Panc1 (cell line): ENCODE measurements around the gene CTNND2. TPM values are rescaled to one million over a fixed set of nuclear protein-coding genes. Genes with fewer than 3 reads are reported as not detected.

Source experiments
- ATAC-seq: fragments of 200-7000 bp; cut with Tn5 transposase; 2 replicates; pipeline ENCODE4 v1.9.1; 2020; ENCODE audit warnings: mild to moderate bottlenecking, moderate library complexity
- BruUV-seq: library from RNA; stranded (reverse); fragments of 400-500 nt; replicated peaks from 2 replicates; lab custom pipeline; 2021; lab: Mats Ljungman, UMichigan
- CTCF ChIA-PET: fragments of 300-600 bp; sonication (Branson Sonifier 250); formaldehyde crosslinking; loops from one replicate; lab custom pipeline; 2022; ENCODE audit warnings: antibody characterized with exemption; lab: Charles Lee
- POLR2A ChIA-PET: fragments of 300-600 bp; sonication (Branson Sonifier 250); formaldehyde crosslinking; loops from one replicate; lab custom pipeline; 2022; ENCODE audit warnings: antibody characterized with exemption; lab: Charles Lee
- DNase-seq: peaks from one replicate; pipeline ENCODE4 v3.0.0-alpha.2; 2010; ENCODE audit warnings: low read depth, low spot score
- H3K27ac ChIP-seq: 2 replicates; pipeline ENCODE4 v1.5.1; 2011; ENCODE audit warnings: mild to moderate bottlenecking, low read length, inconsistent platforms
- H3K27me3 ChIP-seq: fragments of 200-500 bp; sonication (Bioruptor generic); 2 replicates; pipeline ENCODE4 v1.6.0; 2014; ENCODE audit warnings: low read length, inconsistent platforms; ENCODE audit not compliant: control insufficient read depth, insufficient read depth
- H3K36me3 ChIP-seq: fragments of 200-500 bp; sonication (Bioruptor generic); 2 replicates; pipeline ENCODE4 v1.5.1; 2014; ENCODE audit warnings: inconsistent platforms, mild to moderate bottlenecking, low read length, moderate library complexity; ENCODE audit not compliant: control insufficient read depth, insufficient read depth
- H3K4me1 ChIP-seq: 2 replicates; pipeline ENCODE4 v1.5.1; 2011; ENCODE audit warnings: inconsistent platforms, mild to moderate bottlenecking, low read length, moderate library complexity; ENCODE audit not compliant: control insufficient read depth, insufficient read depth
- H3K4me3 ChIP-seq, 2 experiments: 2 replicates each; pipeline ENCODE4 v1.5.1; 2011 to 2012; ENCODE audit warnings: low read depth in 2 of 2, low read length in 2 of 2, mild to moderate bottlenecking in 2 of 2, inconsistent platforms in 1 of 2, moderate library complexity in 1 of 2
- H3K9me3 ChIP-seq: fragments of 200-500 bp; sonication (Bioruptor generic); 2 replicates; pipeline ENCODE4 v1.5.1; 2014; ENCODE audit warnings: low read depth, mild to moderate bottlenecking, inconsistent platforms, low read length, moderate library complexity; ENCODE audit not compliant: control insufficient read depth, insufficient read depth
- CTCF ChIP-seq: fragments of 450-650 bp; IDR thresholded peaks from 2 replicates; pipeline ENCODE4 v1.5.1; 2017; ENCODE audit warnings: mild to moderate bottlenecking
- POLR2AphosphoS5 ChIP-seq: IDR thresholded peaks from 2 replicates; pipeline ENCODE4 v1.6.1; 2012; ENCODE audit warnings: mild to moderate bottlenecking, low read depth, low read length, moderate library complexity
- REST ChIP-seq, 2 experiments: IDR thresholded peaks; 2 replicates each; pipeline ENCODE4 v1.6.1; 2011 to 2012; ENCODE audit warnings: low read depth in 2 of 2, control low read depth in 1 of 2, low read length in 1 of 2, mild to moderate bottlenecking in 1 of 2, moderate library complexity in 1 of 2; ENCODE audit not compliant: insufficient read depth in 1 of 2
- SIN3A ChIP-seq: IDR thresholded peaks from 2 replicates; pipeline ENCODE4 v1.6.1; 2012; ENCODE audit warnings: low read depth, mild to moderate bottlenecking, low read length, moderate library complexity, borderline replicate concordance; ENCODE audit not compliant: insufficient read depth
- TCF7L2 ChIP-seq: IDR thresholded peaks from 2 replicates; pipeline ENCODE4 v1.6.1; 2011; ENCODE audit warnings: mild to moderate bottlenecking, low read depth, low read length, inconsistent platforms
- in situ Hi-C: cut with HindIII; loops from 2 replicates; pipeline ENCODE4 v1.10.0; 2016; ENCODE audit warnings: low sequenced_read_pairs, low pct_unique_long_range_greater_than_20kb
- intact Hi-C: fragments of 100-400 bp; cut with micrococcal nuclease; formaldehyde crosslinking; loops from one replicate; pipeline ENCODE4 v1.10.0; 2022; ENCODE audit not compliant: unreplicated experiment
- total RNA-seq: library from RNA; stranded (reverse); gene quantifications from one replicate; pipeline ENCODE4 v1.2.1, GENCODE V29; 2021; ENCODE audit not compliant: unreplicated experiment

The CTNND2 gene
- total RNA-seq, 1 experiment from 2014 or later = 1.0 TPM

GRCh38 chr5:11378461-11378860 is 525.8 kb downstream of the CTNND2 start:
- in situ Hi-C loops = no loop called here

GRCh38 chr5:11377896-11378295 is 526.4 kb downstream of the CTNND2 start:
- H3K36me3 ChIP-seq = no peaks in the 10 kb centered on the region
- CTCF ChIA-PET = no interaction called here
- ATAC-seq (no peak), DNase-seq (no peak)
- H3K27me3 ChIP-seq = no peaks in the 10 kb centered on the region
- POLR2A ChIA-PET = no interaction called here
- no TSS peak for BruUV-seq
- intact Hi-C loops = no loop called here
- no peaks in the 10 kb centered on the region for H3K9me3 ChIP-seq
- H3K4me3 ChIP-seq = no peak overlapping the region
- no peak overlapping the region for H3K27ac ChIP-seq
- no peak for TF ChIP-seq REST (IDR thresholded peaks at IDR 0.05; ENCODE audit: insufficient read depth in 1 of 2, low read depth in 2 of 2, low read length in 1 of 2)
- TF ChIP-seq SIN3A = no peak
- no peak for TF ChIP-seq CTCF
- TF ChIP-seq POLR2AphosphoS5 = no peak
- TF ChIP-seq TCF7L2 = no peak
- no peaks in the 10 kb centered on the region for H3K4me1 ChIP-seq
- in situ Hi-C loops = no loop called here

More at GRCh38 chr5:11378461-11378860, 525.8 kb downstream of the CTNND2 start:
- intact Hi-C loops = no loop called here
- Histone ChIP-seq H3K27me3 (no peaks in the 10 kb centered on the region), H3K4me1 (no peaks in the 10 kb centered on the region), H3K27ac (no peak overlapping the region), H3K9me3 (no peaks in the 10 kb centered on the region), H3K4me3 (no peak overlapping the region), H3K36me3 (no peaks in the 10 kb centered on the region)
- ATAC-seq (no peak), DNase-seq (no peak)
- no peak for TF ChIP-seq REST (IDR thresholded peaks at IDR 0.05; ENCODE audit: insufficient read depth in 1 of 2, low read depth in 2 of 2, low read length in 1 of 2)
- TF ChIP-seq POLR2AphosphoS5 = no peak
- no peak for TF ChIP-seq SIN3A
- no peak for TF ChIP-seq CTCF
- POLR2A ChIA-PET = no interaction called here
- BruUV-seq = no TSS peak
- CTCF ChIA-PET = no interaction called here
